ENCODE data around the gene DHRS4L2. TPM values are rescaled to one million over a fixed set of nuclear protein-coding genes. Genes with fewer than 3 reads are reported as not detected.
"Not testable (repeated sequence)": the region's sequence is repeated elsewhere in the genome, so short reads cannot be mapped to it uniquely, and the experiment has no call there.

The DHRS4L2 gene
- total RNA-seq, 1 donor from 2014 or later, result 13.4 TPM

DNA sequence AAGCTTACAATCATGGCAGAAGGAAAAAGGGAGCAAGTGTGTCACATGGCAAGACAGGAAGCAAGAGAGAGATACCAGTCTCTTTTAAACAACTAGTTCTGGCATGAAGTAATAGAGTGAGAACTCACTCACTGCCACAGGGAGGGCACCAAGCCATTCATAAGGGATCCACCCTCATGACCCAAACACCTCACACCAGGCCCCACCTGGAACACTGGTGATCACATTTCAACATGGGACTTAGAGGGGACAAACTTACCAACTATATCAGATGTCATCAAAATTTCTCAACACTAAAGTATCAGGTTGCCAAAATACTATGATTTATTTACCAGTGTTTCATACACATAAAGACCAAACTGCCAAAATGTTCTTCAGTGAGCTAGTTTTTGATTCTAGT lies 27.8 kb upstream of the DHRS4L2 start:
- not testable (repeated sequence) for H3K4me1 ChIP-seq (ENCODE audit: insufficient read depth, low read length); H3K4me1 Mint-ChIP-seq (ENCODE audit: low read depth, unreplicated experiment); H4K20me1 ChIP-seq (ENCODE audit: insufficient read depth, low read length); H2AFZ ChIP-seq (ENCODE audit: low read depth, low read length); H3K27me3 Mint-ChIP-seq (ENCODE audit: low read depth, unreplicated experiment); H3K9me3 Mint-ChIP-seq (ENCODE audit: unreplicated experiment); H3K27me3 ChIP-seq (ENCODE audit: insufficient read depth, low read length); H3K4me2 ChIP-seq (ENCODE audit: low read length); H3K4me3 ChIP-seq (ENCODE audit: insufficient read depth, low read depth, low read length); H3K9ac ChIP-seq (ENCODE audit: low read length); H3K79me2 ChIP-seq (ENCODE audit: insufficient read depth, low read length); H3K9me3 ChIP-seq (ENCODE audit: insufficient read depth, low read depth, low read length); H3K36me3 Mint-ChIP-seq (ENCODE audit: low read depth, unreplicated experiment); H3K27ac ChIP-seq (ENCODE audit: low read depth, low read length); H3K27ac Mint-ChIP-seq (ENCODE audit: unreplicated experiment); H3K4me3 Mint-ChIP-seq (ENCODE audit: unreplicated experiment); FAIRE-seq; H3K36me3 ChIP-seq (ENCODE audit: insufficient read depth, low read length); DNase-seq (ENCODE audit: low read depth)

DNA sequence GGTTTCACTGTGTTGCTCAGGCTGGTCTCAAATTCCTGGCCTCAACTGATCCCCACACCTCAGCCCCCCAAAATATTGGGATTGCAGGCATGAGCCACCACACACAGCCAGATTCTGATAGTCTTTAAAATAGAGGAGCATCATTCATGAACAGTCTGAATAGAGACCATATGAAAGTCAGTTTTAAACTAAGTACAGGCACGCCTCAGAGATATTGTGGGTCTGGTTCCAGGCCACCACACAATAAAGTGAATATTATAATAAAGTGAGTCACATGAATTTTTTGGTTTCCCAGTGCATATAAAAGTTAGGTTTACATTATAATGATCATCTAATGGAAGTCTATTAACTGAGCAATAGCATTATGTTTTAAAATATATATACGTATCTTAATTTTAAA lies 27.0 kb upstream of the DHRS4L2 start:
- H3K4me1 ChIP-seq (ENCODE audit: insufficient read depth, low read length); FAIRE-seq; H3K79me2 ChIP-seq (ENCODE audit: insufficient read depth, low read length); H3K9ac ChIP-seq (ENCODE audit: low read length); H3K9me3 Mint-ChIP-seq (ENCODE audit: unreplicated experiment); H3K27ac ChIP-seq (ENCODE audit: low read depth, low read length); H3K4me3 Mint-ChIP-seq (ENCODE audit: unreplicated experiment); H3K36me3 ChIP-seq (ENCODE audit: insufficient read depth, low read length); H3K4me2 ChIP-seq (ENCODE audit: low read length); H3K27me3 ChIP-seq (ENCODE audit: insufficient read depth, low read length); H4K20me1 ChIP-seq (ENCODE audit: insufficient read depth, low read length); H3K9me3 ChIP-seq (ENCODE audit: insufficient read depth, low read depth, low read length); DNase-seq (ENCODE audit: low read depth); H2AFZ ChIP-seq (ENCODE audit: low read depth, low read length); H3K36me3 Mint-ChIP-seq (ENCODE audit: low read depth, unreplicated experiment); H3K27ac Mint-ChIP-seq (ENCODE audit: unreplicated experiment); H3K27me3 Mint-ChIP-seq (ENCODE audit: low read depth, unreplicated experiment); H3K4me3 ChIP-seq (ENCODE audit: insufficient read depth, low read depth, low read length); H3K4me1 Mint-ChIP-seq (ENCODE audit: low read depth, unreplicated experiment): not testable (repeated sequence)

DNA sequence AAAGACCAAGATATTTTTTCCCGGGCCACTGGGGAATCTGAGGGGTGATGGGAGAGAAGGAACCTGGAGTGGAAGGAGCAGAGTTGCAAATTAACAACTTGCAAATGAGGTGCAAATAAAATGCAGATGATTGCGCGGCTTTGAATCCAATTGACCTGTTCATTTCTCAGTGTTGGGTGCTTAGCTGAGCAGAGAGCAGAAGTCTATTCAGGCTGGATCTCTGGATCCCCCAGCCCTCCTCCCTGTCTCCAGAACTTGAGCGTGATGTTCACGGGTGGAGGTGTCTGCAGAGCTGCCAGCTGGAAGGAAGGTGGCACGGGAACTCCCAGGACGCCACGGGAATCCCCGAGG lies 19.6 kb upstream of the DHRS4L2 start:
- H3K4me3 ChIP-seq (ENCODE audit: insufficient read depth, low read depth, low read length); DNase-seq (ENCODE audit: low read depth); H3K36me3 Mint-ChIP-seq (ENCODE audit: low read depth, unreplicated experiment); H3K9me3 ChIP-seq (ENCODE audit: insufficient read depth, low read depth, low read length); H3K27ac ChIP-seq (ENCODE audit: low read depth, low read length); H3K4me3 Mint-ChIP-seq (ENCODE audit: unreplicated experiment); H3K4me1 Mint-ChIP-seq (ENCODE audit: low read depth, unreplicated experiment); H4K20me1 ChIP-seq (ENCODE audit: insufficient read depth, low read length); H3K4me2 ChIP-seq (ENCODE audit: low read length); H3K9ac ChIP-seq (ENCODE audit: low read length); H3K27me3 ChIP-seq (ENCODE audit: insufficient read depth, low read length); H3K4me1 ChIP-seq (ENCODE audit: insufficient read depth, low read length); H3K36me3 ChIP-seq (ENCODE audit: insufficient read depth, low read length); FAIRE-seq; H3K27me3 Mint-ChIP-seq (ENCODE audit: low read depth, unreplicated experiment); H3K79me2 ChIP-seq (ENCODE audit: insufficient read depth, low read length); H2AFZ ChIP-seq (ENCODE audit: low read depth, low read length); H3K9me3 Mint-ChIP-seq (ENCODE audit: unreplicated experiment); H3K27ac Mint-ChIP-seq (ENCODE audit: unreplicated experiment): not testable (repeated sequence)

DNA sequence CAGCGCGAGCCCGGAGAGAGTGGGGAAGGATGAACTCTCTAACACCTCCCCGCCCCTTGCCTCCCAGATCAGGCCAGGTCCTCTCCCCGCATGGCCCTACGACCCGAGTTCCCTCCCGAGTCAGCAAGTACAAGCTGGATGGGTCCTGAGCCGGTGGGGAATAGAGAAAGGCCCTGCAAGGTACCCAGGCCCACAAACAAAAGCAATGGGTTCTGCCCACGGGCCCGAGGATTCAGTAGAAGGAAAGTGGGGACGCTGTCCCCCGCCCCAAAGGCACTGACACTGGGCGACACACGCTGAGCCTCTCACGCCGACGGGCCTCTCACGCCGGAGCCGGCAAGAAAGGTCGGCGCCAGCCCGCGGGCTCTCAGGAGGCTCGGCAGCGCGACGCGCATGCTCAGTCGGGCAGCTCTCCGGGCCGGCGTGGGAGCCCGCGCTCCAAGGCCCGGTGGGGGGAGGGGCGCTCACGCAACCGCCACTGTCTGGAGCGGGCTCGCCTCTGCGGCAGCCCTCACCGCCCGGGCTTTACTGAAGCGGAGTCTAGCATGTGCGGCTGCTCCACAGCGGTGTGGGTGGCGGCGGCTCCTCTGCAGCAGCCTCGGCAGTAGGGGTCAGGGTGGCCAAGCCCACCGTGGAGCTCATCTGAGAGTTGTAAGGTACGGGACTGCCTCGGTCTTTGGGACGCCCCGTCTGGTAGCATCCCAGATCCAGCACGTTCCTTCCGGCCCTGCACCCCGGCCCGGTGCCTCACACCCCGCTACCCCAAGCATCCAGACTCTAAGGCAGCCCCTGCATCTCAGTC lies 19.0 kb upstream of the DHRS4L2 start:
- FAIRE-seq; H3K79me2 ChIP-seq (ENCODE audit: insufficient read depth, low read length); H3K27ac Mint-ChIP-seq (ENCODE audit: unreplicated experiment); H3K4me3 Mint-ChIP-seq (ENCODE audit: unreplicated experiment); DNase-seq (ENCODE audit: low read depth); H3K27ac ChIP-seq (ENCODE audit: low read depth, low read length); H4K20me1 ChIP-seq (ENCODE audit: insufficient read depth, low read length); H3K36me3 Mint-ChIP-seq (ENCODE audit: low read depth, unreplicated experiment); H3K9me3 Mint-ChIP-seq (ENCODE audit: unreplicated experiment); H3K27me3 ChIP-seq (ENCODE audit: insufficient read depth, low read length); H3K4me1 ChIP-seq (ENCODE audit: insufficient read depth, low read length); H3K4me1 Mint-ChIP-seq (ENCODE audit: low read depth, unreplicated experiment); H3K27me3 Mint-ChIP-seq (ENCODE audit: low read depth, unreplicated experiment); H3K36me3 ChIP-seq (ENCODE audit: insufficient read depth, low read length); H3K9me3 ChIP-seq (ENCODE audit: insufficient read depth, low read depth, low read length): not testable (repeated sequence)
- Histone ChIP-seq H2AFZ (ENCODE audit: low read depth, low read length) (peak overlapping the region; percentile 75), H3K4me2 (ENCODE audit: low read length) (peak overlapping the region; percentile 83), H3K4me3 (ENCODE audit: insufficient read depth, low read depth, low read length) (peak overlapping the region; percentile 48), H3K9ac (ENCODE audit: low read length) (peak overlapping the region; percentile 63)

DNA sequence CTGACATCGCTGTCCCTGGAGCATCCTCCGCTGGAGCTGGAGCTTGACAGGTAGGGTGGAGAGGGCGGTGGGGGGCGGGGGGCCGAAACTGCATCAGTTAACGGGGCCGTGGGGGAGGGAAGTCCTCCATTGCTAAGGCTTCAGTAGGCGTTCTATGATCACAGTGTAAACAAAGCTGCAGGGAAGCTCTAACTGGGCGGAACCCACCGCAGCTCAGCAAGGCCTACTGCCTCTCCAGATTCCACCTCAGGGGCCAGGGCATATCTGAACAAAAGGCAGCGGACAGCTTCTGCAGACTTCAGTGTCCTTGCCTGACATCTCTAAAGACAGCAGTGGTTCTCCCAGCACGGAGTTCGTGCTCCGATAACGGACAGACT lies 18.5 kb upstream of the DHRS4L2 start:
- not testable (repeated sequence) for H3K4me1 Mint-ChIP-seq (ENCODE audit: low read depth, unreplicated experiment); H3K27ac ChIP-seq (ENCODE audit: low read depth, low read length); H3K9me3 ChIP-seq (ENCODE audit: insufficient read depth, low read depth, low read length); H4K20me1 ChIP-seq (ENCODE audit: insufficient read depth, low read length); H3K27me3 ChIP-seq (ENCODE audit: insufficient read depth, low read length); H3K4me3 ChIP-seq (ENCODE audit: insufficient read depth, low read depth, low read length); H3K27ac Mint-ChIP-seq (ENCODE audit: unreplicated experiment); H3K79me2 ChIP-seq (ENCODE audit: insufficient read depth, low read length); H3K36me3 Mint-ChIP-seq (ENCODE audit: low read depth, unreplicated experiment); H3K4me1 ChIP-seq (ENCODE audit: insufficient read depth, low read length); H3K9ac ChIP-seq (ENCODE audit: low read length); H3K9me3 Mint-ChIP-seq (ENCODE audit: unreplicated experiment); DNase-seq (ENCODE audit: low read depth); H2AFZ ChIP-seq (ENCODE audit: low read depth, low read length); FAIRE-seq; H3K27me3 Mint-ChIP-seq (ENCODE audit: low read depth, unreplicated experiment); H3K36me3 ChIP-seq (ENCODE audit: insufficient read depth, low read length); H3K4me3 Mint-ChIP-seq (ENCODE audit: unreplicated experiment)
- H3K4me2 ChIP-seq (ENCODE audit: low read length), result peak overlapping the region; percentile 83

DNA sequence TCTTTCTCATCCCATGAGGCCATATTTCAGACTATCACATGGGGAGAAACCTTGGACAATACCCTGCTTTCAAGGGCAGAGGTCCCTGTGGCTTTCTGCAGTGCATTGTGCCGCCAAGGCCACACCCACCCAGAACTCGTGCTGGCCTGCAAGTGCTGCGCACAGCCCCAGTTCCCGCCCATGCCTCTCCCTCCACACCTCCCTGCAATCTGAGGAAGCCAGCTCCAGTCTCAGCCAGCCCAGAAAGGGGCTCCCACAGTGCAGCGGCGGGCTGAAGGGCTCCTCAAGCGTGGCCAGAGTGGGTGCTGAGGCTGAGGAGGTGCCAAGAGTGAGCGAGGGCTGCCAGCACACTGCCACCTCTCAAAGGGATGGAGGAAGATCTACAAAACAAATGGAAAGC lies 15.6 kb upstream of the DHRS4L2 start:
- not testable (repeated sequence) for H3K4me3 Mint-ChIP-seq (ENCODE audit: unreplicated experiment); H3K4me3 ChIP-seq (ENCODE audit: insufficient read depth, low read depth, low read length); H3K27ac Mint-ChIP-seq (ENCODE audit: unreplicated experiment); H3K9me3 Mint-ChIP-seq (ENCODE audit: unreplicated experiment); H3K36me3 ChIP-seq (ENCODE audit: insufficient read depth, low read length); H4K20me1 ChIP-seq (ENCODE audit: insufficient read depth, low read length); H3K36me3 Mint-ChIP-seq (ENCODE audit: low read depth, unreplicated experiment); H3K27me3 Mint-ChIP-seq (ENCODE audit: low read depth, unreplicated experiment); H3K9ac ChIP-seq (ENCODE audit: low read length); H2AFZ ChIP-seq (ENCODE audit: low read depth, low read length); H3K4me2 ChIP-seq (ENCODE audit: low read length); H3K9me3 ChIP-seq (ENCODE audit: insufficient read depth, low read depth, low read length); FAIRE-seq; H3K79me2 ChIP-seq (ENCODE audit: insufficient read depth, low read length); H3K27ac ChIP-seq (ENCODE audit: low read depth, low read length); H3K4me1 Mint-ChIP-seq (ENCODE audit: low read depth, unreplicated experiment); DNase-seq (ENCODE audit: low read depth); H3K27me3 ChIP-seq (ENCODE audit: insufficient read depth, low read length); H3K4me1 ChIP-seq (ENCODE audit: insufficient read depth, low read length)
